ENCODE measurements around the gene USP7.

The USP7 gene

DNA sequence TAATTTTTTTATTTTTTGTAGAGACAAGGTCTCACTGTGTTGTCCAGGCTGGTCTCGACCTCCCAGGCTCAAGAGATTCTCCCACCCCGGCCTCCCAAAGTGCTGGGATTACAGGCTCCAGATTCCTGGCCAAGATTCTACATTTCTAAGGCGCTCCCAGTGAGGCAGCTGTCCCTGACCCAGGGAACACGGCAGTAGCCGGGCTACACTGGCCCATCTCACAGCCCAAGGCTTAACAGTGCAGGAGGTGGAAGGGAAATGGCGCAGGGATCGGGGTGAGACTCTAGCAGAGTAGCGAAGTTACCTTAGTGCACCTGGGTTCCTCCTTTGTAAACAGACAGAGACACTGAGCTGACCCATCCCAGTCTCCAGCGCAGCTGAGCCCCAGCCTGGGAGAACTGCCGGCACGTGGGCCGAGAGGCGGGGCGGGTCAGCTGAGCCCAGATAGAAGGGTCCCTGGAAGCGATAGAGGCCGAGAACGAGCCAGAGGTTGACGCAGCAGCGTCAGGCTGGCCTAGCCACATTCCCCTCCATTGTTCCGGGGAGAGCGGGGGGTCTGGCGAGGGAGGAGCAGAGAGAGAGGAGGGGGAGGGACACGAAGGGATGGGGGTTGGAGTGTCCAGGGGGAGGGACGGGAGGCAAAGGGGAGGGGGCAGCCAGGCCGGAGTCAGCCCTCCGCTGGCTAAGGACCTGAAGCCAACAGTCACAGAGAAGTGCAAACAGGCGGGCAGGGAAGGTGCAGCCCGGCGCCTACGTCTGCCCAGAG is 97.4 kb downstream of the USP7 start:
- TF ChIP-seq, protein P1, sequence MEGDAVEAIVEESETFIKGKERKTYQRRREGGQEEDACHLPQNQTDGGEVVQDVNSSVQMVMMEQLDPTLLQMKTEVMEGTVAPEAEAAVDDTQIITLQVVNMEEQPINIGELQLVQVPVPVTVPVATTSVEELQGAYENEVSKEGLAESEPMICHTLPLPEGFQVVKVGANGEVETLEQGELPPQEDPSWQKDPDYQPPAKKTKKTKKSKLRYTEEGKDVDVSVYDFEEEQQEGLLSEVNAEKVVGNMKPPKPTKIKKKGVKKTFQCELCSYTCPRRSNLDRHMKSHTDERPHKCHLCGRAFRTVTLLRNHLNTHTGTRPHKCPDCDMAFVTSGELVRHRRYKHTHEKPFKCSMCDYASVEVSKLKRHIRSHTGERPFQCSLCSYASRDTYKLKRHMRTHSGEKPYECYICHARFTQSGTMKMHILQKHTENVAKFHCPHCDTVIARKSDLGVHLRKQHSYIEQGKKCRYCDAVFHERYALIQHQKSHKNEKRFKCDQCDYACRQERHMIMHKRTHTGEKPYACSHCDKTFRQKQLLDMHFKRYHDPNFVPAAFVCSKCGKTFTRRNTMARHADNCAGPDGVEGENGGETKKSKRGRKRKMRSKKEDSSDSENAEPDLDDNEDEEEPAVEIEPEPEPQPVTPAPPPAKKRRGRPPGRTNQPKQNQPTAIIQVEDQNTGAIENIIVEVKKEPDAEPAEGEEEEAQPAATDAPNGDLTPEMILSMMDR (IDR thresholded peaks at IDR 0.05; ENCODE audit: insufficient read depth, low read length, poor library complexity, severe bottlenecking) = no peak
- no peak overlapping the region; the same call in 1 of the 2 replicates for H3K4me3 ChIP-seq (replicated peaks; ENCODE audit: low read depth, low read length)

DNA sequence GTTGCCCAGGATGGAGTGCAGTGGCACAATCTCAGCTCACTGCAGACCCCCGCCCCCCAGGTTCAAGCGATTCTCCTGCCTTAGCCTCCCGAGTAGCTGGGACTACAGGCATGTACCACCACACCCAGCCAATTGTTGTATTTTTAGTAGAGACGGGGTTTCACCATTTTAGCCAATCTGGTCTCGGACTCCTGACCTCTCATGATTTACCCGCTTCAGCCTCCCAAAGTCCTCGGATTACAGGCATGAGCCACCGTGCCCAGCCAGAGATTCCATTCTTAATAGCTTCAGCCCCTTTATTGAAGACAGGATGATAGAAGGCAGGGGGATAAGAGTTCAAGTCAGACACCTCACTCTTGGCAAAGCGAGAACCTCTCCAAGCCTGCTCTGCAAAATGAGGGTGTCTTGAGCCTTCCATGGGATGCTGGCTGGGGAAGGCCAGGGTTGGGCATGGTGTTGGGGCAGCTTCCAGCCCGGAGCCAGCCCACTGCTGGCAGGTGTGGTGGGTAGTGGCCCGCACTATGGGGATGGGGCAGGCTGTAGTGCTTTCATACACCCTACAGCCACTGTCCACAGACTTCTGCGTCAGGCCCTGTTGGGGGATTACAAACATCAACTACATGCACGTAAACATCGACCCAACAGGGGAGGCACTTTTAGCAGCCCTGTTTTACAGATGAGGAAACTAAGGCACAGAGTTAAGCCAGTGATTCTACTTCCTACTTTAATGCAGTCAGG is 98.4 kb downstream of the USP7 start:
- Histone ChIP-seq H3K27me3 (replicated peaks; ENCODE audit: control insufficient read depth, insufficient read depth, low read length) (no peaks in the 10 kb centered on the region), H3K36me3 (ENCODE audit: control insufficient read depth, insufficient read depth, low read length) (peaks cover 4% of the 10 kb centered on the region), H3K4me3 (replicated peaks; ENCODE audit: low read depth, low read length) (no peak overlapping the region)
- DNase-seq (ENCODE audit: extremely low read depth, insufficient read length) = no peak
- TF ChIP-seq, protein P1 (IDR thresholded peaks at IDR 0.05; ENCODE audit: insufficient read depth, low read length, poor library complexity, severe bottlenecking) = no peak

More for the DNA sequence above, 97.4 kb downstream of the USP7 start:
- Histone ChIP-seq H3K36me3 (ENCODE audit: control insufficient read depth, insufficient read depth, low read length) (peaks cover 4% of the 10 kb centered on the region), H3K27me3 (replicated peaks; ENCODE audit: control insufficient read depth, insufficient read depth, low read length) (no peaks in the 10 kb centered on the region)
- no peak for DNase-seq (ENCODE audit: extremely low read depth, insufficient read length)

DNA sequence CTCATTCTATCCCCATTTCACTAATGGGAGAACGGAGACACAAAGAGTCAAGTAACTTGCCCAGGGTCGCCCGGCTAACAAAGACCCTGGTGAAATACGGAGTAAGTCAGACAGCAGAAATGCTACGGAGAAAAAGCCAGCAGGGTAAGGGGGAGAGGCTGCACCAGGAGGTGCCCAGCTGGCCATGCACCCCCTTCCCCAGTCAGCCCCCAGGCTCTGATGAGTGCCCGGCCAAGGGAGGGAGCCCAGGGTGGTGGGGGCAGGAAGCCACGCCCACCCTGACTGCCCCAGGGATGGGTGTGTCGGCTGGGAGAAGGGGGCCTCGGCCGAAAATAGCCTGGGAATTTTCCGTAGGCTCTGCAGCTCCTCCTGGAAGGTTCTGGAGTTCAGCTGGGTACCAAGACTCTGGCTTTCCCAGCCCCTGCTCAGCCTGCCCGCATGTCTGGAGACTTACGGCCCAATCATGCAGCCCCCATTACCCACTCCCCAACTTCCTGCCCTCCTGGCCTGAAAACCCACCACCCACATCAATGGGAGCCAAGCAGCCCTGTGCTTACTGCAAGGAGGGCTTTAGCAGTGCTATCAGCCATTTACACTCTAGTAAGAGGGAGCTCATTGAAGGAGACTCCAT is 99.1 kb downstream of the USP7 start:
- no peak overlapping the region for H3K4me3 ChIP-seq (replicated peaks; ENCODE audit: low read depth, low read length)
- TF ChIP-seq, protein P1 (IDR thresholded peaks at IDR 0.05; ENCODE audit: insufficient read depth, low read length, poor library complexity, severe bottlenecking) = no peak
- DNase-seq (ENCODE audit: extremely low read depth, insufficient read length) = no peak
- H3K27me3 ChIP-seq (replicated peaks; ENCODE audit: control insufficient read depth, insufficient read depth, low read length) = no peaks in the 10 kb centered on the region
- peaks cover 4% of the 10 kb centered on the region for H3K36me3 ChIP-seq (ENCODE audit: control insufficient read depth, insufficient read depth, low read length)

DNA sequence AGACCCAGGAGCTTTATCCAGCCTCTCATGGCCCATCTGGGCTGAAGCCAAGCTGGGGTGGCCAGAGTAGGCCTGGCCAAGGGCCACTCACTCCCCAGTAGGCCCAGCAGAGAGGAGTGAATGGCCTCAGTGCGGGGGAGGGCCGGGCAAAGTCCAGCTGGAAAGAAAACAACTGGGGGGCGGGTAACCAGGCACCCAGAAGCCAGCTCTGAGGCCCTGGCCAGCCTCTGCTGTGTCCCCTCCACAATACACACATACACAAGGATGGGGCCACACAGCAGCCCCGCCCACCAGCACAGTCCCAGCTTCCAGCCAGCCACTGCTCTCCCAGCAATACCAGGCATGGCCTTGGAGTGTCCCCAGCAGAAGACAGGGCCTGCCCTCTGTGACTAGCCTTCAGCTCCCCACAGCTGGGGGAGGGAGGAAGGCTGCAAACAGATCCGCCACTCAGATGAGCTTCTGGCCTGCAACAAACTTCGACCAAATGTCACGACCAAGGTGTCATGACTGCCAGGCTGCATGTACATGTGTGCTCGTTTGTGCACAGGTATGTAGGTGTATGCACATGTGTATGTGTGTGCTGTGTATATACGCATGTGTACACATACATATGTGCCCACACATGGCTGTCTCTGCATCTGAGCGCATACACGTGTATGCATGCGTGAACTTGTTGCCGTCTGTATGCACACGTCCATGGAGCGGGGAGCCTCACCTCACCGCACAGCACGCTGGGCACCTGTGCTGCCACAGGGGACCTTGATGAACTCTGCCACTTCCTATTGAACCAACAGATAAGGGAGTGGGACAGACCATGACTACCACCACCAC is 99.9 kb downstream of the USP7 start:
- DNase-seq (ENCODE audit: extremely low read depth, insufficient read length) = no peak
- H3K27me3 ChIP-seq (replicated peaks; ENCODE audit: control insufficient read depth, insufficient read depth, low read length) = no peaks in the 10 kb centered on the region
- peaks cover 4% of the 10 kb centered on the region for H3K36me3 ChIP-seq (ENCODE audit: control insufficient read depth, insufficient read depth, low read length)
- TF ChIP-seq, protein P1 (IDR thresholded peaks at IDR 0.05; ENCODE audit: insufficient read depth, low read length, poor library complexity, severe bottlenecking) = peak; percentile 3
- no peak overlapping the region for H3K4me3 ChIP-seq (replicated peaks; ENCODE audit: low read depth, low read length)

DNA sequence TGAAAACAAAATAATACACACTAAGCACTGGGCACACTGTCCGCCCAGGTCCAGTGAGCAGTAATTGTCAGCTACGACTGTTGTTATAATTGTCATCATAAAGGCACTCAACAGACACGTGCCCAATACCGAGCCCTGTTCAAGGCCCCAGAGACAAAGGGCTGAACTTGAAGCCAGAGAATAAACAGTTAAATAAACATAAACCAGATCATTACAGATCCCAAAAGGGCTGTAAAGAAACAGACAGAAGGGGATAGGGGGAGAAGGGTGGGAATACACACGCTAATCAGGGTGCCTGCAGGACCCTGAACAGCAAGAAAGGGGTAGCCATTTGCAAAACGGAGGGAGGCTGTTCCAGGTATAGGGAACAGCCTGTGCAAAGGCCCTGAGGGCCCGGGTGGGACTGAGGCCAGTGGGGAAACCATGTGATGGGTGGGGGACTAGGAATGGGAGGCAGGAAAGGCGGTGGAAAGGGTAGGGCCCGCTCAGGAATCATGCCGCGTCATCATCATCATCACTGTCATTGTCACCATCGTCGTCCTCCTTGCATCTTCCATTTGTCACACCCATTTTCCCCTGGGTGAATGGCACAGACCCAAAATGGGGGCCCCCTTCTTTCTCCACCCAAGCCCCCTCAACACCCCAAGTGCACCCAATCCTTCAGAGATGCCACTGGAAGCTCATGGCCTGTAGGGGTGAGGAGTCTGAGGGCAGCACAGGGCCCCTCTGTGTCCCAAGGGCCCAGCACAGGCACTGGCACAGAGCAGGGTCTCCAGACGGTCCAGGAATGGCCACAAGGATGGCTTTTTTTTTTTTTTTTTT is 101.2 kb downstream of the USP7 start:
- TF ChIP-seq, protein P1 (IDR thresholded peaks at IDR 0.05; ENCODE audit: insufficient read depth, low read length, poor library complexity, severe bottlenecking) = no peak
- Histone ChIP-seq H3K4me3 (replicated peaks; ENCODE audit: low read depth, low read length) (no peak overlapping the region), H3K27me3 (replicated peaks; ENCODE audit: control insufficient read depth, insufficient read depth, low read length) (no peaks in the 10 kb centered on the region), H3K36me3 (ENCODE audit: control insufficient read depth, insufficient read depth, low read length) (peaks cover 8% of the 10 kb centered on the region)
- DNase-seq (ENCODE audit: extremely low read depth, insufficient read length) = no peak
